GM19467 (cell line): ENCODE data around the gene KLHDC9.
"Not testable (repeated sequence)": the region's sequence is repeated elsewhere in the genome, so short reads cannot be mapped to it uniquely, and the experiment has no call there.

Experiments
- ATAC-seq: cut with Tn5 transposase; IDR thresholded peaks from one replicate; pipeline ENCODE4 v1.9.1; 2021; ENCODE audit warnings: mild to moderate bottlenecking, moderate library complexity; ENCODE audit not compliant: unreplicated experiment

The KLHDC9 gene

GRCh38 chr1:161094481-161094880, 3.7 kb upstream of the KLHDC9 start:
- no peak for ATAC-seq

- no peak for ATAC-seq
Measured at GRCh38 chr1:161095230-161095629, 2.9 kb upstream of the KLHDC9 start.

- no peak for ATAC-seq
Measured at GRCh38 chr1:161096015-161096414, 2.1 kb upstream of the KLHDC9 start.

- no peak for ATAC-seq
Measured at GRCh38 chr1:161096530-161096929, 1.6 kb upstream of the KLHDC9 start.

- no peak for ATAC-seq
Measured at GRCh38 chr1:161099090-161099802, 1.1 kb downstream of the KLHDC9 start.

GRCh38 chr1:161100556-161100955, 2.4 kb downstream of the KLHDC9 start:
- no peak for ATAC-seq

GRCh38 chr1:161106431-161106830, 8.3 kb downstream of the KLHDC9 start:
- no peak for ATAC-seq

GRCh38 chr1:161111117-161111516, 13.0 kb downstream of the KLHDC9 start:
- no peak for ATAC-seq

- ATAC-seq: no peak
Measured at GRCh38 chr1:161111527-161111926, 13.4 kb downstream of the KLHDC9 start.

GRCh38 chr1:161113915-161114314, 15.8 kb downstream of the KLHDC9 start:
- no peak for ATAC-seq

GRCh38 chr1:161114556-161114955, 16.4 kb downstream of the KLHDC9 start:
- no peak for ATAC-seq

GRCh38 chr1:161115132-161115711, 17.1 kb downstream of the KLHDC9 start:
- ATAC-seq: no peak

GRCh38 chr1:161115961-161116360, 17.8 kb downstream of the KLHDC9 start:
- not testable (repeated sequence) for ATAC-seq

GRCh38 chr1:161117759-161118581, 19.8 kb downstream of the KLHDC9 start, which contains the start of the genes NIT1 and PFDN2:
TSS of gene NIT1 (plus strand) at chr1:161118105. CDS start at chr1:161118177, 72 bp downstream.
TSS of gene PFDN2 (minus strand) at chr1:161118037. CDS start at chr1:161118026, 11 bp downstream.
- ATAC-seq: peak; percentile 76

- no peak for ATAC-seq
Measured at GRCh38 chr1:161119092-161119903, 21.1 kb downstream of the KLHDC9 start.

- ATAC-seq: no peak
Measured at GRCh38 chr1:161121042-161121650, 23.0 kb downstream of the KLHDC9 start.

- ATAC-seq: no peak
Measured at GRCh38 chr1:161121834-161122233, 23.7 kb downstream of the KLHDC9 start.

GRCh38 chr1:161122967-161123366, 24.8 kb downstream of the KLHDC9 start:
- no peak for ATAC-seq

- ATAC-seq: no peak
Measured at GRCh38 chr1:161127649-161128048, 29.5 kb downstream of the KLHDC9 start.
